ENCODE data around the gene MEX3C. TPM values are rescaled to one million over a fixed set of nuclear protein-coding genes. Genes with fewer than 3 reads are reported as not detected.

MEX3C gene
- total RNA-seq, 2 experiments from 2014 or later: 41.9 to 43.4 TPM

GRCh38 chr18:51236225-51236624 is 38.7 kb upstream of the MEX3C start:
- TF ChIP-seq CTCF (conservative IDR thresholded peaks at IDR 0.05; ENCODE audit: low read length) (no peak), EZH2phosphoT487 (IDR thresholded peaks at IDR 0.05; ENCODE audit: borderline replicate concordance, low read depth, low read length) (no peak)
- ChIA-PET POLR2A (interaction anchor here (1.1 kb wide), 1 partner anchor 38 kb away, joined by 3 read pairs; no protein-coding TSS in a partner anchor), CTCF (ENCODE audit: unreplicated experiment) (no interaction called here)
- no peaks in the 10 kb centered on the region for H3K36me3 ChIP-seq (ENCODE audit: insufficient read depth, low read length)
- no peaks in the 10 kb centered on the region for H3K4me1 ChIP-seq (ENCODE audit: insufficient read depth, low read length, poor library complexity, severe bottlenecking)
- no peak overlapping the region for H2AFZ ChIP-seq (ENCODE audit: low read length)
- H4K20me1 ChIP-seq (ENCODE audit: insufficient read depth, low read length): no peaks in the 10 kb centered on the region
- BruUV-seq (replicated peaks): no TSS peak
- DNase-seq (ENCODE audit: low spot score): no peak
- H3K27ac ChIP-seq (ENCODE audit: low read depth, low read length, poor library complexity, severe bottlenecking): no peak overlapping the region
- no peak overlapping the region for H3K4me2 ChIP-seq (ENCODE audit: low read length)
- no peaks in the 10 kb centered on the region for H3K79me2 ChIP-seq (ENCODE audit: insufficient read depth, low read depth, low read length)
- H3K4me3 ChIP-seq (ENCODE audit: low read depth, low read length, poor library complexity, severe bottlenecking): no peak overlapping the region
- intact Hi-C loops (cut with micrococcal nuclease; ENCODE audit: unreplicated experiment): no loop called here
- no peaks in the 10 kb centered on the region for H3K9me3 ChIP-seq (ENCODE audit: low read length)
- no peaks in the 10 kb centered on the region for H3K9me2 ChIP-seq (ENCODE audit: insufficient read depth, low read length)

- no peak overlapping the region for H2AFZ ChIP-seq (ENCODE audit: low read length)
- no peak overlapping the region for H3K27ac ChIP-seq (ENCODE audit: low read depth, low read length, poor library complexity, severe bottlenecking)
- no peaks in the 10 kb centered on the region for H3K36me3 ChIP-seq (ENCODE audit: insufficient read depth, low read length)
- intact Hi-C loops (cut with micrococcal nuclease; ENCODE audit: unreplicated experiment): no loop called here
- no peak overlapping the region for H3K4me3 ChIP-seq (ENCODE audit: low read depth, low read length, poor library complexity, severe bottlenecking)
- no peaks in the 10 kb centered on the region for H3K9me2 ChIP-seq (ENCODE audit: insufficient read depth, low read length)
- no peaks in the 10 kb centered on the region for H3K9me3 ChIP-seq (ENCODE audit: low read length)
- ChIA-PET CTCF (ENCODE audit: unreplicated experiment) (no interaction called here), POLR2A (interaction anchor here (0.6 to 0.7 kb wide), 2 partner anchors 105 to 426 kb away, joined by 3 to 4 read pairs; no protein-coding TSS in a partner anchor)
- no peaks in the 10 kb centered on the region for H3K4me1 ChIP-seq (ENCODE audit: insufficient read depth, low read length, poor library complexity, severe bottlenecking)
- BruUV-seq (replicated peaks): no TSS peak
- H3K4me2 ChIP-seq (ENCODE audit: low read length): no peak overlapping the region
- no peaks in the 10 kb centered on the region for H3K79me2 ChIP-seq (ENCODE audit: insufficient read depth, low read depth, low read length)
- no peak for DNase-seq (ENCODE audit: low spot score)
- no peaks in the 10 kb centered on the region for H4K20me1 ChIP-seq (ENCODE audit: insufficient read depth, low read length)
- no peak for TF ChIP-seq CTCF (conservative IDR thresholded peaks at IDR 0.05; ENCODE audit: low read length)
- TF ChIP-seq EZH2phosphoT487 (IDR thresholded peaks at IDR 0.05; ENCODE audit: borderline replicate concordance, low read depth, low read length): no peak
Observed at GRCh38 chr18:51235009-51235789, 37.7 kb upstream of the MEX3C start.
